Measurements from ENCODE around the gene LONP2. TPM values are rescaled to one million over a fixed set of nuclear protein-coding genes. Genes with fewer than 3 reads are reported as not detected.
"Not testable (repeated sequence)": the region's sequence is repeated elsewhere in the genome, so short reads cannot be mapped to it uniquely, and the experiment has no call there.

The LONP2 gene
- total and polyA plus RNA-seq, 5 donors from 2014 or later = 29.1 to 72.9 (median 36.2) TPM

- peak overlapping the region; percentile 83 to 98 (median 95) for H3K27ac Mint-ChIP-seq
- Histone ChIP-seq H3K4me3 (ENCODE audit: low read depth, low read length) (peak overlapping the region; percentile 91), H3K27me3 (ENCODE audit: control insufficient read depth, insufficient read depth, low read length) (no peaks in the 10 kb centered on the region), H3K27ac (ENCODE audit: insufficient read depth, low read length, poor library complexity, severe bottlenecking) (peak overlapping the region; percentile 79), H3K36me3 (ENCODE audit: control insufficient read depth, insufficient read depth, low read length) (no peaks in the 10 kb centered on the region), H3K9me3 (ENCODE audit: control insufficient read depth in 2 of 2, low read length in 2 of 2) (no peaks in the 10 kb centered on the region), H3K4me1 (ENCODE audit: control insufficient read depth, insufficient read depth, low read length, poor library complexity, severe bottlenecking) (peaks cover 17% of the 10 kb centered on the region)
- H3K9me3 Mint-ChIP-seq = no peaks in the 10 kb centered on the region
- H3K27me3 Mint-ChIP-seq = no peaks in the 10 kb centered on the region
- peak overlapping the region; percentile 88 to 98 (median 90) for H3K4me3 Mint-ChIP-seq
- H3K36me3 Mint-ChIP-seq = peaks cover 6% of the 10 kb centered on the region
- ATAC-seq (ENCODE audit: low read depth in 2 of 2) (peak; percentile 69 to 72), DNase-seq (peak; percentile 27 to 82 (median 62))
- H3K4me1 Mint-ChIP-seq = peaks cover 25 to 42% (median 29%) of the 10 kb centered on the region in 4 donors
Observed at GRCh38 chr16:48366165-48367093, 122.3 kb downstream of the LONP2 start.

GRCh38 chr16:48367441-48368049 is 123.4 kb downstream of the LONP2 start:
- Mint-ChIP-seq H3K4me1 (peaks cover 26 to 41% (median 33%) of the 10 kb centered on the region in 4 donors), H3K27me3 (no peaks in the 10 kb centered on the region), H3K36me3 (no peaks in the 10 kb centered on the region), H3K27ac (no peak overlapping the region), H3K9me3 (no peaks in the 10 kb centered on the region), H3K4me3 (no peak overlapping the region)
- Histone ChIP-seq H3K9me3 (ENCODE audit: control insufficient read depth in 2 of 2, low read length in 2 of 2) (no peaks in the 10 kb centered on the region), H3K4me1 (ENCODE audit: control insufficient read depth, insufficient read depth, low read length, poor library complexity, severe bottlenecking) (peaks cover 17% of the 10 kb centered on the region), H3K27ac (ENCODE audit: insufficient read depth, low read length, poor library complexity, severe bottlenecking) (peak overlapping the region; percentile 79), H3K36me3 (ENCODE audit: control insufficient read depth, insufficient read depth, low read length) (no peaks in the 10 kb centered on the region), H3K4me3 (ENCODE audit: low read depth, low read length) (no peak overlapping the region), H3K27me3 (ENCODE audit: control insufficient read depth, insufficient read depth, low read length) (no peaks in the 10 kb centered on the region)
- ATAC-seq (ENCODE audit: low read depth in 2 of 2) (no peak), DNase-seq (no peak)

DNA sequence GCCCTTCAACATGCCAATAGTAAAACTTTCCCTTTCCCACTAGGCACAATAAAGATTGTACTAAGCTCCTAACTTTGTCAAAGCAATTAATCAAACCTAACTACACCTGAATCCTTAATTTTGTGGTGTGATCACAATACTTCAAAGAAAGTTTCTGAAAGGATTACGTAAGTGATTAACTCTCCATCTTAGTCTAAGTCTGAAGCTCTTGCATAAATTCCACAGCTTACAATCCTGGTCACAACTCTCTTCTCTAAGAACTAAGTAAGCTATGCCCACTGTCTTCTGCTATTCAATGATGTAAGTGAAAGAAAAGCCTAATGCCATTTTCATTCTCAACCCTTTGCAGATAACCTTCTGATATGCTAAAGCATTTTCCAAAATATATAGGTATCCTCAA is 125.7 kb downstream of the LONP2 start:
- H3K4me3 Mint-ChIP-seq = peak overlapping the region in 1 of 4 donors; percentile 5
- Histone ChIP-seq H3K4me3 (ENCODE audit: low read depth, low read length) (no peak overlapping the region), H3K9me3 (ENCODE audit: control insufficient read depth in 2 of 2, low read length in 2 of 2) (no peaks in the 10 kb centered on the region), H3K27ac (ENCODE audit: insufficient read depth, low read length, poor library complexity, severe bottlenecking) (no peak overlapping the region), H3K4me1 (ENCODE audit: control insufficient read depth, insufficient read depth, low read length, poor library complexity, severe bottlenecking) (peaks cover 17% of the 10 kb centered on the region), H3K27me3 (ENCODE audit: control insufficient read depth, insufficient read depth, low read length) (no peaks in the 10 kb centered on the region), H3K36me3 (ENCODE audit: control insufficient read depth, insufficient read depth, low read length) (no peaks in the 10 kb centered on the region)
- no peaks in the 10 kb centered on the region for H3K27me3 Mint-ChIP-seq
- H3K27ac Mint-ChIP-seq = no peak overlapping the region
- no peak for DNase-seq
- H3K4me1 Mint-ChIP-seq = peaks cover 20 to 32% (median 29%) of the 10 kb centered on the region in 4 donors
- ATAC-seq (ENCODE audit: low read depth in 2 of 2) = no peak
- no peaks in the 10 kb centered on the region for H3K36me3 Mint-ChIP-seq
- no peaks in the 10 kb centered on the region for H3K9me3 Mint-ChIP-seq

DNA sequence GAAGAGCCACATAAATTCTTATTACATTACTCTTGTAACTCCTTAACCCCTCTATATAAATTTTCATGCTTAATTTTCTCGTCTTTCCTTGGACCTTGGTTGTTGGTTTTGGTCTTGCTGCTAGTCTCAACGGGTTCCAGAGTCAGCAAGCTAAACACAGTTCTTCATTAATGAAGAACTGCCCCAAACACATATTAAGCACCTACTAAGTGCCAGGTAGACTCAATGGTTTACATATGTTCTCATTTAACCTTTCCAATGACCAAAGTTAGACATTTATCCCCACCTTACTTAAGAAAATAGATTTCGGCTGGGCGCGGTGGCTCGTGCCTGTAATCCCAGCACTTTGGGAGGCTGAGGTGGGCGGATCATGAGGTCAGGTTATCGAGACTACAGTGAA is 126.1 kb downstream of the LONP2 start:
- Mint-ChIP-seq H3K4me3 (peak overlapping the region in 1 of 4 donors; percentile 5), H3K27me3 (no peaks in the 10 kb centered on the region), H3K36me3 (no peaks in the 10 kb centered on the region), H3K4me1 (peaks cover 20 to 29% (median 24%) of the 10 kb centered on the region in 4 donors), H3K9me3 (no peaks in the 10 kb centered on the region), H3K27ac (no peak overlapping the region)
- DNase-seq = no peak
- Histone ChIP-seq H3K27ac (ENCODE audit: insufficient read depth, low read length, poor library complexity, severe bottlenecking) (no peak overlapping the region), H3K36me3 (ENCODE audit: control insufficient read depth, insufficient read depth, low read length) (no peaks in the 10 kb centered on the region), H3K4me1 (ENCODE audit: control insufficient read depth, insufficient read depth, low read length, poor library complexity, severe bottlenecking) (peaks cover 16% of the 10 kb centered on the region), H3K9me3 (ENCODE audit: control insufficient read depth in 2 of 2, low read length in 2 of 2) (no peaks in the 10 kb centered on the region), H3K27me3 (ENCODE audit: control insufficient read depth, insufficient read depth, low read length) (no peaks in the 10 kb centered on the region), H3K4me3 (ENCODE audit: low read depth, low read length) (no peak overlapping the region)
- no peak for ATAC-seq (ENCODE audit: low read depth in 2 of 2)

DNA sequence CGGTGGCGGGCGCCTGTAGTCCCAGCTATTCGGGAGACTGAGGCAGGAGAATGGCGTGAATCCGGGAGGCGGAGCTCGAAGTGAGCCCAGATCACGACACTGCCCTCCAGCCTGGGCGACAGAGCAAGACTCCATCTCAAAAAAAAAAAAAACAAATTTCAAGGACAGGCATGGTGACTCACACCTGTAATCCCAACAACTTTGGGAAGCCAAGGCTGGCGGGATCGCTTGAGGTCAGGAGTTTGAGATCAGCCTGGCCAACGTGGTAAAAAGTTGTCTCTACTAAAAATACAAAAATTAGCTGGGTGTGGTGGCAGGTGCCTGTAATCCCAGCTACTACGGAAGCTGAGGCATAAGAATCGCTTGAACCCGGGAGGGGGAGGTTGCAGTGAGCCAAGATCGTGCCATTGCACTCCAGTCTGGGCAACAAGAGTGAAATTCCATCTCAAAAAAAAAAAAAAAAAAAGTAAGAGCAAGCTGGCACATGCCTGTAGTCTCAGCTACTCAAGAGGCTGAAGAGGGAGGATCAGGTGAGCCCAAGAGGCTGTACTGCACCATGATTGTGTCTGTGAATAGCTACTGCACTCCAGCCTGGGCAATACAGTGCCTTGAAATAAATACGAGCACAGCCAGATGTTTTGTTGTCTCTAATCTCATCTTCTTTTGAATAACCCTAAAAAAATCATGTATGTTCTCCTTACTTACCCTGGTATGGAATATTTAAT is 126.7 kb downstream of the LONP2 start:
- ATAC-seq (ENCODE audit: low read depth in 2 of 2); H3K27ac ChIP-seq (ENCODE audit: insufficient read depth, low read length, poor library complexity, severe bottlenecking); H3K4me3 Mint-ChIP-seq; H3K9me3 Mint-ChIP-seq; H3K36me3 Mint-ChIP-seq; H3K27ac Mint-ChIP-seq; H3K36me3 ChIP-seq (ENCODE audit: control insufficient read depth, insufficient read depth, low read length); H3K4me3 ChIP-seq (ENCODE audit: low read depth, low read length); H3K27me3 ChIP-seq (ENCODE audit: control insufficient read depth, insufficient read depth, low read length); DNase-seq; H3K27me3 Mint-ChIP-seq; H3K9me3 ChIP-seq (ENCODE audit: control insufficient read depth in 2 of 2, low read length in 2 of 2): not testable (repeated sequence)
- H3K4me1 Mint-ChIP-seq = peaks cover 20 to 24% (median 21%) of the 10 kb centered on the region in 4 donors
- H3K4me1 ChIP-seq (ENCODE audit: control insufficient read depth, insufficient read depth, low read length, poor library complexity, severe bottlenecking) = peaks cover 11% of the 10 kb centered on the region

DNA sequence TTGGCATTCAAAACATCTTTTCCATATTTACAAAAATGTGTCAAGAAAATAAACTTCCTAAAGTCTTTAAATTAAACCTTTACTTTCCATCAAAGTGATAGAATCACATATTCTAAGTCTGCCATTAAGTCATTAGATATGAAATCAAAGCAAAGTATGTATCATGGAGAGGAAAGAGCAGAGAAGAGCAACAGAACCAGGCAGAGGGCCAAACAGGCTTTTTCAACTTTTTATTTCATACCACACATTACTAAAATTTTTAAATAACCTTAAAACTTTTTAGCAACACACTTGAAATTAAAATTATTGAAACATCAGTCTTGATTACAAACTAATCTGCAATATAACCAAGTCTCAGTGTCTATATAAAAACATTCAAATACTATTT is 127.3 kb downstream of the LONP2 start:
- peaks cover 8% of the 10 kb centered on the region for H3K4me1 ChIP-seq (ENCODE audit: control insufficient read depth, insufficient read depth, low read length, poor library complexity, severe bottlenecking)
- DNase-seq (no peak), ATAC-seq (ENCODE audit: low read depth in 2 of 2) (no peak)
- H3K27me3 Mint-ChIP-seq = no peaks in the 10 kb centered on the region
- H3K4me1 Mint-ChIP-seq = peaks cover 17 to 21% (median 17%) of the 10 kb centered on the region in 4 donors
- no peaks in the 10 kb centered on the region for H3K36me3 ChIP-seq (ENCODE audit: control insufficient read depth, insufficient read depth, low read length)
- H3K27ac ChIP-seq (ENCODE audit: insufficient read depth, low read length, poor library complexity, severe bottlenecking) = no peak overlapping the region
- no peak overlapping the region for H3K4me3 Mint-ChIP-seq
- no peaks in the 10 kb centered on the region for H3K27me3 ChIP-seq (ENCODE audit: control insufficient read depth, insufficient read depth, low read length)
- no peaks in the 10 kb centered on the region for H3K9me3 ChIP-seq (ENCODE audit: control insufficient read depth in 2 of 2, low read length in 2 of 2)
- no peak overlapping the region for H3K27ac Mint-ChIP-seq
- H3K9me3 Mint-ChIP-seq = no peaks in the 10 kb centered on the region
- H3K4me3 ChIP-seq (ENCODE audit: low read depth, low read length) = no peak overlapping the region
- H3K36me3 Mint-ChIP-seq = no peaks in the 10 kb centered on the region

GRCh38 chr16:48372744-48373143 is 128.6 kb downstream of the LONP2 start:
- ATAC-seq (ENCODE audit: low read depth in 2 of 2) = no peak
- no peaks in the 10 kb centered on the region for H3K36me3 Mint-ChIP-seq

More at GRCh38 chr16:48372744-48373143, 128.6 kb downstream of the LONP2 start:
- no peaks in the 10 kb centered on the region for H3K9me3 ChIP-seq (ENCODE audit: control insufficient read depth in 2 of 2, low read length in 2 of 2)
- H3K27ac ChIP-seq (ENCODE audit: insufficient read depth, low read length, poor library complexity, severe bottlenecking) = no peak overlapping the region
- no peak for DNase-seq
- Mint-ChIP-seq H3K27ac (no peak overlapping the region), H3K4me3 (no peak overlapping the region), H3K27me3 (no peaks in the 10 kb centered on the region), H3K9me3 (no peaks in the 10 kb centered on the region), H3K4me1 (peaks cover 9 to 16% (median 12%) of the 10 kb centered on the region in 4 donors)
- H3K36me3 ChIP-seq (ENCODE audit: control insufficient read depth, insufficient read depth, low read length) = no peaks in the 10 kb centered on the region
- no peaks in the 10 kb centered on the region for H3K27me3 ChIP-seq (ENCODE audit: control insufficient read depth, insufficient read depth, low read length)
- no peaks in the 10 kb centered on the region for H3K4me1 ChIP-seq (ENCODE audit: control insufficient read depth, insufficient read depth, low read length, poor library complexity, severe bottlenecking)
- no peak overlapping the region for H3K4me3 ChIP-seq (ENCODE audit: low read depth, low read length)

All from CD4-positive, CD25-positive, alpha-beta regulatory T cell (primary cell).